ENCODE measurements around the gene DNAH6.

Gene DNAH6

DNA sequence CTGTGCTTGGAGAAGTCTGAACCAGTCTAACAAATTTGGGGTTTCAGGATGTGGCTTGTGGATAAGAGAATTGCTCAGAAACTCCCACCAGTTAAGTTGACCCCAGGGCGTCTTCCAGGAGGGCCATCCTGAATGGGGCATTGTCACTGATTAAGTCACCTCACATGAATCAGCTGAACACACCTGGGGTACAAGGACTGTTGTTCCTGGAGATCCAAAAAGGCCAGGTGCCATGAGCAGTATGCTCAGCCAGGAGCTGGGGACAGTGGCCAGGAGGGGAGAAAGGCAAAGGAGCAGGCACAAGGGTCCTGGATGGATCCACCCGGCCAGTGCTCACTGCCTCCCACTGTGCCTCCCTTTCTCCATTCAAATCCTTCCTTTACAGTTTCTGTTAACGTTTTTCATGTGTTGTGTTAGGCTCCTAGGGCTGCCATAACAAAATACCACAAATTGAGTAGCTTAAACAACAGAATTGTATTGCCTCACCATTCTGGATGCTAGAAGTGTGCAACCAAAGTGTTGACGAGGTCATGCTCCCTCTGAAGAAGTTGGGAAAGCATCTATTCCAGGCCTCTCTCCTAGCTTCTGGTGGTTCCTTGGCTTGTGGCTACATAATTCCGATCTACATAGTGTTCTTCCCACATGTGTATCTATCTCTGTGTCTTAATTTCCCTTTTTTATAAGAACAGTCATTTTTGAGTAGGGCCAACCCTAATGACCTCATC, 331.2 kb downstream of the DNAH6 start:
- no peaks in the 10 kb centered on the region; the same call in 1 of the 2 replicates for H3K9me3 ChIP-seq (ENCODE audit: insufficient read depth, low read length)
- H2AFZ ChIP-seq (ENCODE audit: low read depth, low read length, severe bottlenecking): no peak overlapping the region
- H3F3A ChIP-seq (ENCODE audit: insufficient read depth): no peaks in the 10 kb centered on the region
- no peak for TF ChIP-seq EZH2phosphoT487 (conservative IDR thresholded peaks at IDR 0.05; ENCODE audit: low read length)
- TF ChIP-seq, protein P1, sequence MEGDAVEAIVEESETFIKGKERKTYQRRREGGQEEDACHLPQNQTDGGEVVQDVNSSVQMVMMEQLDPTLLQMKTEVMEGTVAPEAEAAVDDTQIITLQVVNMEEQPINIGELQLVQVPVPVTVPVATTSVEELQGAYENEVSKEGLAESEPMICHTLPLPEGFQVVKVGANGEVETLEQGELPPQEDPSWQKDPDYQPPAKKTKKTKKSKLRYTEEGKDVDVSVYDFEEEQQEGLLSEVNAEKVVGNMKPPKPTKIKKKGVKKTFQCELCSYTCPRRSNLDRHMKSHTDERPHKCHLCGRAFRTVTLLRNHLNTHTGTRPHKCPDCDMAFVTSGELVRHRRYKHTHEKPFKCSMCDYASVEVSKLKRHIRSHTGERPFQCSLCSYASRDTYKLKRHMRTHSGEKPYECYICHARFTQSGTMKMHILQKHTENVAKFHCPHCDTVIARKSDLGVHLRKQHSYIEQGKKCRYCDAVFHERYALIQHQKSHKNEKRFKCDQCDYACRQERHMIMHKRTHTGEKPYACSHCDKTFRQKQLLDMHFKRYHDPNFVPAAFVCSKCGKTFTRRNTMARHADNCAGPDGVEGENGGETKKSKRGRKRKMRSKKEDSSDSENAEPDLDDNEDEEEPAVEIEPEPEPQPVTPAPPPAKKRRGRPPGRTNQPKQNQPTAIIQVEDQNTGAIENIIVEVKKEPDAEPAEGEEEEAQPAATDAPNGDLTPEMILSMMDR (IDR thresholded peaks at IDR 0.05; ENCODE audit: insufficient read depth, low read length, poor library complexity, severe bottlenecking): no peak
- no peaks in the 10 kb centered on the region for H3K27me3 ChIP-seq (ENCODE audit: low read length)
- no peaks in the 10 kb centered on the region for H3K9me2 ChIP-seq (replicated peaks; ENCODE audit: insufficient read depth, low read length)
- H4K20me1 ChIP-seq (ENCODE audit: low read depth, low read length): no peaks in the 10 kb centered on the region
- H3K4me3 ChIP-seq (ENCODE audit: insufficient read depth, low read length, poor library complexity, severe bottlenecking): no peak overlapping the region
- H3K79me2 ChIP-seq (ENCODE audit: insufficient read depth, low read length): no peaks in the 10 kb centered on the region
- no peak overlapping the region for H3K9ac ChIP-seq (ENCODE audit: low read length)
- no peak overlapping the region for H3K27ac ChIP-seq (ENCODE audit: low read depth, low read length)
- no peaks in the 10 kb centered on the region for H3K36me3 ChIP-seq (ENCODE audit: low read length)
- H3K4me2 ChIP-seq (ENCODE audit: low read depth, low read length, poor library complexity, severe bottlenecking): no peak overlapping the region

DNA sequence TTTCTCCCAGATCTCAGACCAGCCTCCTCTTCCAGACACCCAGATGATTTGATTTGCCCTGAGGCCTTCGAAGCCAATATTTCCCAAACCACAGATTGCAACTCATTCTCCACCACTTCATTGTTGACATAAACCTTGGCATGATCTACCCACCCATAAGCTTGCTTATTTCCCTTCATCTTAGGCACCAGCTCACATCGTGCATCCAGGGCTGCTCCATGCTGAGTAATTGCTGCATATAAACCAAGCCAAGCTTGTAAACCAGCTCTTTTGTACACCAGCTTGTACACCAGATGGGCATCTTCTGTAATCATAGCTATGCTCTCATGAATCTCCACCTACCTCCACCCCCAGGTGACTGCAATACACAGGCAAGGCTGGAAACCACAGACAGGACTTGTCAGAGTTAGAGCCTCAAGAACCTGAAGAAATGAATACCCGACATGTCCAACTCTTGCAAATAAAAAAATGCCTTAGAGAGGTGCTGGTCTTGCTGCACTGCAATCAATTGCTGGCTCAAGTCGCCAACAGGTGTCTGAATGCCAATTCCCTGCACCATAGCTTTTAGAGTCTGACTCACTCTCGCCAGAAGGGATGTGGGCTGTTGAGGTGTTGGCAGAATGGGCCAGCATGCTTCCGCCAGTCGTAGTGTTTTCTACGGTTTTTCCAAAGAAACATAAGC, 333.1 kb downstream of the DNAH6 start:
- H3F3A ChIP-seq (ENCODE audit: insufficient read depth): no peaks in the 10 kb centered on the region
- no peaks in the 10 kb centered on the region for H3K36me3 ChIP-seq (ENCODE audit: low read length)
- no peaks in the 10 kb centered on the region for H3K9me2 ChIP-seq (replicated peaks; ENCODE audit: insufficient read depth, low read length)
- no peak overlapping the region for H3K4me2 ChIP-seq (ENCODE audit: low read depth, low read length, poor library complexity, severe bottlenecking)
- H3K9me3 ChIP-seq (ENCODE audit: insufficient read depth, low read length): no peaks in the 10 kb centered on the region; the same call in 1 of the 2 replicates
- no peaks in the 10 kb centered on the region for H3K79me2 ChIP-seq (ENCODE audit: insufficient read depth, low read length)
- no peak overlapping the region for H2AFZ ChIP-seq (ENCODE audit: low read depth, low read length, severe bottlenecking)
- H3K27me3 ChIP-seq (ENCODE audit: low read length): no peaks in the 10 kb centered on the region
- no peak overlapping the region for H3K27ac ChIP-seq (ENCODE audit: low read depth, low read length)
- no peaks in the 10 kb centered on the region for H4K20me1 ChIP-seq (ENCODE audit: low read depth, low read length)
- no peak overlapping the region for H3K9ac ChIP-seq (ENCODE audit: low read length)
- TF ChIP-seq, protein P1 (IDR thresholded peaks at IDR 0.05; ENCODE audit: insufficient read depth, low read length, poor library complexity, severe bottlenecking): no peak
- TF ChIP-seq EZH2phosphoT487 (conservative IDR thresholded peaks at IDR 0.05; ENCODE audit: low read length): no peak
- H3K4me3 ChIP-seq (ENCODE audit: insufficient read depth, low read length, poor library complexity, severe bottlenecking): no peak overlapping the region

DNA sequence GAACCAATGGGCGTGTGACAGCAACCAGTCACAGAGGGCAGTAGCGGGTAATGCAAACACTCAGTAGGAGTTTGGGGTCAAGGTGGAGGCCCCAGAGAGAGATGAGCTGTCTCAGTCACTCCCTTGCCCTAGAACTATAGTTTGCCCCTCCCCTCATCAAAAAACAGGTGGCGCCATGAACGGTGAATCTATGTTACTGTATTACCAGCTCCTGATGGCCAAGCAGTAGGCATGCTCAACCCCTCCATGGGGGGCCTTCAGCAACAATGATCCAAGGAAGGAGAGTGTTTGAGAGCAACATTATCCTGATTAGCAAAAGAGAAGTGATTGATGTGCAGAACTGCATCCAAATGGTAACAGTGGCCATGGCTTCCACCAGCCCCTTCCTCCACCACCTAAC, 334.2 kb downstream of the DNAH6 start:
- H3K9me2 ChIP-seq (replicated peaks; ENCODE audit: insufficient read depth, low read length): no peaks in the 10 kb centered on the region
- H3K4me2 ChIP-seq (ENCODE audit: low read depth, low read length, poor library complexity, severe bottlenecking): no peak overlapping the region
- H3K9me3 ChIP-seq (ENCODE audit: insufficient read depth, low read length): no peaks in the 10 kb centered on the region; the same call in 1 of the 2 replicates
- no peak overlapping the region for H3K9ac ChIP-seq (ENCODE audit: low read length)
- no peak overlapping the region for H3K4me3 ChIP-seq (ENCODE audit: insufficient read depth, low read length, poor library complexity, severe bottlenecking)
- H3K27me3 ChIP-seq (ENCODE audit: low read length): no peaks in the 10 kb centered on the region
- H3K27ac ChIP-seq (ENCODE audit: low read depth, low read length): no peak overlapping the region
- H3F3A ChIP-seq (ENCODE audit: insufficient read depth): no peaks in the 10 kb centered on the region
- no peak overlapping the region for H2AFZ ChIP-seq (ENCODE audit: low read depth, low read length, severe bottlenecking)
- H3K79me2 ChIP-seq (ENCODE audit: insufficient read depth, low read length): no peaks in the 10 kb centered on the region
- no peaks in the 10 kb centered on the region for H4K20me1 ChIP-seq (ENCODE audit: low read depth, low read length)
- TF ChIP-seq, protein P1 (IDR thresholded peaks at IDR 0.05; ENCODE audit: insufficient read depth, low read length, poor library complexity, severe bottlenecking): no peak
- TF ChIP-seq EZH2phosphoT487 (conservative IDR thresholded peaks at IDR 0.05; ENCODE audit: low read length): no peak
- H3K36me3 ChIP-seq (ENCODE audit: low read length): no peaks in the 10 kb centered on the region
